ENCODE data around the gene MAN2B2.

The MAN2B2 gene

DNA sequence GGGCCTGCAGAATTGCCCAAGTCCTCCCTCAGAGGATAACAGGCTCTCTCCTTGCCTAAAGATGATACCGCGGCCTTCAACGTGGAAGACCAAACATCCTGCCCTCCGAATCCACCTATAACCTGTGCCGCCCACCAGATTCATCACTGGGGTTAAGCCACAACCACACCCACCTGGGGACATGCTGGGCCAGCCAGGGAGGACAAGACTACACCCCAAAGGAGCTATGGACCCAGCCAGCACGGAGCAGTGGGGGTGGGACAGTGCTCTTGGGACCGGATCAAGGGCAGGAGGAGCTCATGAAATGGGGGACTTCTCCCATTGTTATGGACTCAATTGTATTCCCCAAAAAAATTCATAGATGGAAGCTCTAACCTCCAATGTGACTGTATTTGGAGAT, 6.8 kb upstream of the MAN2B2 start:
- DNase-seq: no peak

DNA sequence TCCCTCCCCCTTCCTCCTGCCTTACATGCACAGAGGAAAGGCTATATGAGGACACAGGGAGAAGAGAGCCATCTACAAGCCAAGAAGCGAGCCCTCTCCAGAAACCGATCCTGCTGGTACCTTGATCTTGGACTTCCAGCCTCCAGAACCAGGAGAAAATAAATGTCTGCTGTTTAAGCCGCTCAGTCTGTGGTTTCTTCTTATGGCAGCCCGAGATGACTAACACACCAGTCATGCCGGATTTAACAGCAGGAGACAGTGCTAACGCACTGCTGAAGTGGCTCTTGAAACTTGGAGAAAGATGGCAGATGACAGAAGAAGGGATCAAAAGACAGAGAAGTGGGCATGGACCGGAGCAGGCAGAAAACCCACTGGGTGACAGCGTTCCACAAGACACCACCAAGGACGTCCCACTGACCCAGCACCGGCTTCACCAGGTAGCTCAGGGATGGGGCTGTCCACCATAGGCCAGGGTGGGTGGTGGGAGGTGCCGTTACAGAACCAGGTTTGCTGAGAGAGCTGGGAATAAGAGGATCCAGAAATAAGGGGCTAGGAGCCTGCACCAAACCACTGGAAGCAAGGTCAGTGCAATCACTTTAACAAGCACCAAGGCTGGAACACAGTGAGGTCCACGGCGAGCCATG, 6.2 kb upstream of the MAN2B2 start:
- no peak for DNase-seq

DNA sequence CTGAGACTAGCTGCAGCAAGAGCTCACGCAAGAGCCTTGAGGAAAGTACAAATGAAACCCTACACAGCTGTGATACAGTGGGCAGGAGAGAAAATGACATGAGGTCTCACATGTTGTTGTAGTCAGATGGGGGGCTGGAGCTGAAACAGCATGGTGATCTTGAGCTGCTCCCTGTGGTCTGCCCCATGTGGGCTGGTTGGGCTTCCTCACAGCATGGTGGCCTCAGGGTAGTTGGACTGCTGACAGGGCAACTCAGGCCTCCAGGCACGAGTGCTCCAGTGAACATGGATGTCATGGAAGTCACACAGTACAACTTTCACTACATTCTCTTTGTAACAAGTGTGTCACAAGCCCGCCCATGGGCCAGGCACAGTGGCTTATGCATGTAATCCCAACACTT, 3.4 kb upstream of the MAN2B2 start:
- DNase-seq: no peak

DNA sequence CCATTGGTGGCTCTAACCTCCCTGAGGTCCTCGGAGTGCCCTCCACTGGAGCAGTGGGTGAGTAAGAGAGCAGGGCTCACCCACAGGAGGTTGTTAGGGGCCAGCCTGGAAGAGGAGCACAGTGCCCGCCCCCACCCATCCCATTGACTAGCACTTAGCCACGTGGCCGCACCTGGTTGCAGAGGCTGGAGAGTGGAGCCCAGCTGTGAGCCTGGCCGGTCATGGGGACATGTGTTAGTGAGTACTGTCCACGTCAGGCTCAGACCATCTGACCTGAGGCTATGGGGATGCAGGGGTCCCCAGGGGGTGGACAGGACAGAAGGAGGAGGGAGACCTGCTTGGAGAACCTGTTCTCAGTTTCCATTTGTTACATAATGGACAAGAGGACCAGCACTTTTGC, 1.4 kb upstream of the MAN2B2 start:
- DNase-seq: no peak

DNA sequence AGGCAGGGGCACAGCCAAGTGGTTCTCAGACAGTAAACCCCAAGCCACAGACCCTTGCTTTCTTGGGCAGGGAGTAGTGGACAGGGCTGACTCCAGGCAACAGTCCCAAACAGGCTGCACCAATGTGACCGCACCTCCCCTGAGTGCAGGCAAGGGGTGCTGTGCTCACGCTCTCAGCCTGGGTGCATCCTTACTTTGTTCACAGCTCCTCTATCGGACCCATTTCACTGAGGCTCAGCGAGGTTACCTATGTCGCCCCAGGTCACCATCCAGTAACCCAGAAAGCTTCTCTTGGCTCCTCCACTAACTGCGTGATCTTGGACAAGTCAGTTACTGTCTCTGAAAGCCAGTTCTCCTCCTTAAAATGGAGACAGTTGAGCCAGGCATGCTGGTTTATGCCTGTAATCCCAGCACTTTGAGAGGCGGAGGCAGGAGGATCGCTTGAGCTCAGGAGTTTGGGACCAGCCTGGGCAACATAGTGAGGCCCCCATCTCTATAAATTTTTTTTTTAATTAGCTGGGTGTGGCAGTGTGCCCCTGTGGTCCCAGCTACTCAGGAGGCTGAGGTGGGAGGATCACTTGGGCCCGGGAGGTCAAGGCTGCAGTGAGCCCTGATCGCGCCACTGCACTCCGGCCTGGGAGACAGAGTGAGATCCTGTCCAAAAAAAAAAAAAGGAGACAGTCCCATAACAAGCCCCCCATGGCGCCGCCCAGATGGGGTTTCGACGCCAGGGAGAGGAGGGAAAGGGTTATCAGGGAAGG, 823 bp upstream of the MAN2B2 start:
- DNase-seq: no peak

DNA sequence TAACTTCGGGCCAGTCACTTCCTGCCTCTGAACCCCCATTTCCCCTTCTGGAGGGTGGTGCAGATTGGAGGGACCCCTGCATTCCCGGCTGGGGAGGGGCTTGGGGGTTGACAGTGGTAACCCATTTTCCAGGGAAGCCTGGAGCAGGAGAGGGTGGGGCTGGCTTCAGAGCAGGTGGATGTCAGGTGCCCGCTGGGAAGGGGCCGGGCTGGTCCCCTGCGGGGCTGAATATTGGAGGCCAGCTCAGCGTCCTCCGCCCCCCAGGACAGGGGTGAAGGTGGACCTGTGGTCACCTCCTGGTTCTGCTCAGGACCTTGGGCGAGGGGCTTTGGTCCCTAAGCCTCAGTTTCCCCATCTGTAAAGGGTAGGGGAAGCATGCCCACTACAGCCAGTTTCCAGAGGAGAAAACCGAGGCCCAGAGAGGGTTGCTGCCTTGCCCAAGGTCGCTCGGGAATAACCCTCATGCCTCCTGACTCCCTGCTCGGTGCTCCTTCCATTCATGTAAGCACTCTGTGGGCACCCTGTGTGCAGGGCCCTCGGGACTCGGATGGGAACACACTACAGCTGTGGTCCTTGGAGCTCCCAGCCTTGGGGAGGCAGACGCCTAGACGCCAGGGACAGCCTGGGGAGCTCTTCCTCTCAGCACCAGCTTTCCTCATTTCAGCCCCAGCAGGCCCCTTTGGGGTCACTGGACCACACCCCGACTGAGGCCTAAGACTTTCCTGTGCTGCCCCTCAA, 683 bp downstream of the MAN2B2 start:
- DNase-seq: no peak

DNA sequence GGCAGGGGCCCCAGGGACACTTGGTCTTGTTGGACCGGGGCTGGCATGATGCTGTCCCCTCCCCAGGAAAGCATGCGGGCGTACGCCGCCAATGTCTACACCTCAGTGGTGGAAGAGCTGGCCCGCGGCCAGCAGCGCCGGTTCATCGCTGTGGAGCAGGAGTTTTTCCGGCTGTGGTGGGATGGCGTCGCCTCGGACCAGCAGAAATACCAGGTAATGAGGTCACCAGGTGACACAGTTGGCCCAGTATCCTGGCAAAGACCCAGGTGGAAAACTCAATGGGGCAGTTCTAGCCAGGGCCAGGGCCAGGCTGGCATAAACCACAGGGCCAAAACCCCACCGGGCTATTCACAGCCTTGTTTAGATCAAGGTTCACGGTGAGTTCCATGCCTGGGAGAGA, 1.5 kb downstream of the MAN2B2 start:
- DNase-seq: no peak

DNA sequence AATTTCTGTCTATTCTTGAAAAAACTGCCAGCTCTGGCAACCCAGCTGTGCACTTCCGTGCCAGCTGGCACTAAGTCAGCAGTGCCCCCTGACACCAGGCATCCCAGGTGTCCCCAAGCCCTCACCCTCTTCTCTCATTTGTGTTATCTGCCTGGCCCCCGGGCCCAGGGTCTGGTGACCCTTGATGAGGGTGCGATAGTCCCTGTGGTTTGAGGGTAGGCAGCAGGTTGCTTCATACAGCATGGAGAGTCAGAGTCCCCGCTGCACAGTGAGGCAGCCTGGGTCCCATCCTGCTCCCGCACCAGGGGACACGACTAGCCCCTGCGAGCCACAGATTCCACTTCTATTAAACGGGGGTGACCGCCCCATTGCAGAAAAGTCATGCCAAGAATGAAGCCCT, 1.9 kb downstream of the MAN2B2 start:
- DNase-seq: no peak

DNA sequence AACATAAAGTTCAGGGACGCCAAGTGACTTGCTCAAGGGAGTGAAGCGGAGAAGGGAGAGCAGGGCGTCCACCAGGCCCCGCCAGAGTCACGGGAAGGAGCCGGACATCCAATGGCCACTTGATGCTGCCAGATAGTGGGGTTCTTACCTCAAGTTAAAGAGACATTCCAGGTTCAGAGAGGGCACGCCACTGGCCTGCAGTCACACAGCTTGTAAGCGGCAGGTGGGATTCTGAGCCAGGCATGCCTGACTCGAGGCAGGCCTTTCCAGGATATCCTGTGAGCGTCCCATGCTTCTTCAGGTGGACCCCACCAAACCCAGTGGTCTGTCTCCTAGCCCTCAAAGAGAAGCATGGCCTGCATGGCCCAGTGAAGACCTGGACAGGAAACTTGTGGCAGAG, 2.4 kb downstream of the MAN2B2 start:
- DNase-seq: no peak

DNA sequence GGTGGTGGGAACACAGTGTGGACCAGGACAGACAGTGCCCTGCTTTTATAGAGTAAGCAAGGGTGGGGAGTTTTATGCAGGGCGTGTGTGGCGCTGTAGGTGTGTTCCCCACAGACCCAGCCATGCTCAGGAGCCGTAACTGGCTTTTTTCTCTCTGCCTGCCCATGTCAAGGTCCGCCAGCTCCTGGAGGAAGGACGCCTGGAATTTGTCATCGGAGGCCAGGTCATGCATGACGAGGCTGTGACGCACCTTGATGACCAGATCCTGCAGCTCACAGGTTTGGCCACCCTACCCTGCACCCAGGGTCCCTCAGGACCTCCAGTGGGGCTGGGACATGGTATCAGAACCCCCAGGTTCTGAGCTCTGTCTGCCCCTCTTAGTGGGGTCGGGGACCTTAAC, 3.2 kb downstream of the MAN2B2 start:
- DNase-seq: no peak

DNA sequence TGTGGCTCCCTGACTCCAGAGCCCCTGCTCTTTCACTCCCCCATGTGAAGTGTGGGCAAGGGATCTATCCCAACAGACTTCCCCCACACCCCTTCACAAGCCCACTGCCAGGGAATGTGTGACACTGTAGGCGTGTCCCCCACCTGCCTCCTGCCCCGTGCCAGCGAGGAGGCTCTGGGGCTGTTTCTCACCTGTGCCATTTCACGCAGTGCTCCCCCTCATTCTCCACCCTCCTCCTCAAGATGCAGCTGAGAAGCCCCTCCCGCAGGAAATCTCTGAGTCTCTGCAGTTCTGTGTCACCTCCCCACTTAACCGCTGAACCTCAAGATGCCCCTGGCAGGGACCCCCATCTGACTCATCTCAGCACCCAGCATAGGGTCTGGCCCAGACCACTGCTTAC, 5.4 kb downstream of the MAN2B2 start:
- DNase-seq: no peak

DNA sequence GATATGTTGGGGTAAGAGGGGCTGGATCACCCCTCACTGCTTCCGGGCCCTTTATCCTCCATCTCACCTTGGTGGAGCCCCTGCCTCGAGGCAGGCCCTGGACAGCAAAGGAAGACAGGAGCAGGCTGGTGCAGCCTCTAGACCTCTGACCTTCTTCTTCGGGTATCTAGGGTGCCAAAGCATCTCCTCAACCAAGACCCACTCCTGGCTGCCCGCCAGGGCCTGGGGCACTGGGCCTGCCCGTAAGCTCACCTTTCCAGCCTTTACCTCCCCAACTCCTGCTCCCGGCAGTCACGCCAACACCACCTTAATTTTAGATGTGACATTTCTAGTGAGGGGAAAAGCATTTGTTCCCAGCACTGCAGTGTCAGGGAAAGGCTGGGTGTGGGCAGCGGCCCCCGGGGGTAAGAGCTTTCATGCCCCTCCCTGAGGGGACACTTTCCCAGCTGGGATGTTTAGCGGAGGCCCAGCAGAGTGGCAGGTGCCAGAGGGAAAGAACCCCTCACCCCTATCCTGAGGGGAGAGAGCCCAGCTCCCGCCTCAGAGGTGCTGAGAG, 6.7 kb downstream of the MAN2B2 start:
- no peak for DNase-seq

DNA sequence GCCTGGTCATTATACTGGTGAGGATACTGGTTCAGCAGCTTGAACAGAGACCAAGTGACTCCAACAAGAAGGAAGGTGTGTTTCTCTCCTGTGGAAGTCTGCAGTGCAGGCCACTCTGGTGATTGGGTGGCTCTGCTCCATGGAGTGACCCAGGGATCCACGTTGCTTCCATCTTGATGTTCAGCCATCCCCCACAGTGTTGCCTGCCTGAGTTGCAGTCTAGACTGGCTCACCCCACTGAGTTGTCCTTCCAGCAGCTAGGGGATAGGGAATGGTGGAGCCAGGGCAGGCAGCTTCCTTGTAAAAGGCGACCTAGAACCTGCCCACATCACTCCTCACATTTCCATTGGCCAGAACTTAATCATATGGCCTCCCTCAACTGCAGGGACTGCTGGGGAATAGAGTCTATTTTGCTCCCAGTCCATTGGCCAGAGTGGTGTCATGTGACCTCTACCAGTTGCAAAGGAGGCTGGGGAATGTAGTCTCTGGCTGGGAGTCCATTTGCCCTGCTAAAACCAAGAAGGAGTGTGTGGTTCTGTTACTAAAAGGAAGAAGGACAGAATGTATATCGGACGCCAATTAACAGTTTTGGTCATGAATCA, 8.0 kb downstream of the MAN2B2 start:
- no peak for DNase-seq

DNA sequence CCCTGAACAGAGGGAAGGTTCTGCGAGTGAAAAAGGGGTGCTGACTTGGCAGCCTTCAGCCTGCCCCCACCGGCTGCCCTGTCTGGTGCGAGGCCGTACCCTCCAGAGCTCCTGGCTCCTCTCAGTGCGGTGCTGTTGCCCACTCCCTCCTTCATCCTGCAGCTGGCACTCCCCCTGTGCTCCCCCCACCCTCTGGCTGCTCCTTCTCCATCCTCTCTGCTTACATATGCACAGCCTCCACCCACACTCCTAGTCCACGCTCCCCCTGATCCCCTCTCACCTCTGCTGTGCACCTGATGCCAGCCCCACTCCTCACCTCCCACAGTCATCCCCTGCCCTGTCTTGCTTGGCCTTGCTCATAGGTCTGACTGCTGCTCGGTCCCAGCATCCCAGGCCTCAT, 9.9 kb downstream of the MAN2B2 start:
- no peak for DNase-seq

DNA sequence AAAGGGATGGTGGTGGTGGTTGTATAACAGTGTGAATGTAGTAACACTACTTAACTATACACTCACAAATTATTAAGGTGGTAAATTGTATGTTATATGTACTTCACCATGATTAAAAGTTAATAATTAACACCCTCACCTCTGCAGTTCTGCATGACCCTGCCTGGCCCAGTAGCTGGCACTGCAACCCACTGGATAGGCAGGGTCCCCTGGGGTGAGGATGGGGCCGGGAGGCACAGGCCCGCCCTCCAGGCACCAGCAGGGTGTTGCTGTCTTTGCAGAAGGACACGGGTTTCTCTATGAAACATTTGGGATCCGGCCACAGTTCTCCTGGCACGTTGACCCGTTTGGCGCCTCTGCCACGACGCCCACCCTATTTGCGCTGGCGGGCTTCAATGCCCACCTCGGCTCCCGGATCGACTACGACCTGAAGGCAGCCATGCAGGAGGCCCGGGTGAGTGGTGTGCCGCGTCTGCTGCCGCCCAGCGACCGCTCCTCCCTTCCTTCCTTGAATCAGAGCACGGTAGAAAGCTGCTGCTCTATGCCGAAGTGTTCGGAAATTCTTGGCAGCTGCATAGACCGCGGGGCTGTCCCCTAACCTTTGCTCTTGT, 11.8 kb downstream of the MAN2B2 start:
- no peak for DNase-seq

DNA sequence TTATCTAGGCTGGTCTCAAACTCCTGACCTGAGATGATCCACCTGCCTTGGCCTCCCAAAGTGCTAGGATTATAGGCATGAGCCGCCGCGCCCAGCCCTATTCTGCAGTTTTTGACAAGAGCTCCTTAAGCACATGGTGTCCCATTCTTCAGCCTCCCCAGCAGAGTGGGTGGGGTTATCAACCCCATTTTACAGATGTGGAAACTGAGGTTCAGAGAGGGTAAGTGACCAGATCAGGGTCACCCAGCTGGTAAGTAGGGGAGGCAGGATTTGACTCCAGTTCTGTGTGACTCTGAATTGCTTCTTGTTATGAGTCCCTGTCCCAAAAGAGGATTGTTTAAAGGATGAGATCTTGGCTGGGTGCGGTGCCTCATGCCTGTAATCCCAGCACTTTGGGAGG, 14.5 kb downstream of the MAN2B2 start:
- DNase-seq: no peak

DNA sequence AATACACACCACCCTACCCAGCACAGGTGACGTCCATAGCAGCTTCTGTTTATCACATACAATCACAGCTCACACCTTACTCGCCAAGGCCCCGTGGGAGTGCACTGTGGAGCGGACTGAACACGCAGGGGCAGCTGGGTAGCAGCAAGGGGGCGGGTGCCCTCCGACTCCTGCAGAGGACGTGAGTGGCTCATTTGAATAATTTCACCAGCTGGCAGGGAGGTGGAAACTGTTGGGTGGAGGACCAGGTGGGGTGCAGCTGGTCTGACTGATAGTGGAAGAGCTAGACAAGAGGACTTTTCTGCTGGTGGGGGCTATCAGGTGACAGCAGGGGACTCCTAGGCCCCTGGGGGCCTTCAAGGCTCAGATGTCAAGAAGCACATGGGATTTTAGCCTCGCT, 16.3 kb downstream of the MAN2B2 start:
- no peak for DNase-seq

DNA sequence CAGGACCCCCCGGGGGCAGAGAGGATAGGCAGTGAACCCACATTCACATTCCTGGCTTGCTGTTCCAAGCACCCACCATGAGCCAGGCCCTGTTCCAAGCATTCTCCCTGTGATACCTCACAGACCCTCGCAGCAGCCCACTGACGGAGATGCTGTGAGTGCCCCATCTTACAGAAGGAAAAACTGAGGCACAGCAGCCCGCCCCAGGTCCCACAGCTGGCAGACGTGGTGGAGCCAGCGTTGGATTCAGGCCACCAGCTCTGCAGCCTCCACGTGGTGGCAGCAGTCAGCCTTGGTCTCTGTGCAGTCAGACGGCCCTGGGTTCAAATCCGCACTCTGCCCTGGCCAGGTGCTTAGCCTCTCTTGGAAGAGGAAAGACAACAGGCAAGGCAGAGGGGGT, 16.8 kb downstream of the MAN2B2 start:
- DNase-seq: no peak

DNA sequence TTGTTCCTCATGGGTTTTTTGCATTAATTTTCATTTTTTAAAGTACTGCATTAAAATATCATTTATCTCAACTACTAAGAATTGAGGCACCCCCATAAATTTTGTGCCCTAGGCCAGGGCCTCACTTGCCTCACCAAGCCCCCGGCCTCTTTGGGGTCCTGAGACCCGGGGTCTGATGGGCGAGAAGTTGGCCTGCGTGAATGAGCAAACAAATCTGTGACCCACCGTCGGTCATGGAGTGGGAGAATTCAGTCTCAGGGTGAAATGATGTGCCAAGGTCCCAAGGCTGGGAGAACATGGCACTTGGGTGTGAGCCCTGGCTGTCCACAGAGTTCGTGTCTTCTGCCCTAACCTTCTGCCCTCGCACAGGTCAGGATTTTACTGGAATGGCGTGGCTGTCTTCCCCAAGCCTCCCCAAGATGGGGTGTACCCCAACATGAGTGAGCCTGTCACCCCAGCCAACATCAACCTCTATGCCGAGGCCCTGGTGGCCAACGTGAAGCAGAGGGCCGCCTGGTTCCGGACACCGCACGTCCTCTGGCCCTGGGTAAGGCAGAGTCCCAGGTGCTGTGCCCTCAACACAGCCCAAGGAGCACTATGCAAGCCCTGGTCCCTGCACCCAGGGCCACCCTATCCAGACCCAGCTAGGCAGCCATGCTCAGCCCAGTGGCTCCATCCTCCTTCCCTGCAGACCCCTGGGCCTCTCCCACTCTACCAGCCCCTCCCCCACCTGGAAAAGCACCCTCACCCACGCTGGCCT, 18.0 kb downstream of the MAN2B2 start:
- DNase-seq: no peak

DNA sequence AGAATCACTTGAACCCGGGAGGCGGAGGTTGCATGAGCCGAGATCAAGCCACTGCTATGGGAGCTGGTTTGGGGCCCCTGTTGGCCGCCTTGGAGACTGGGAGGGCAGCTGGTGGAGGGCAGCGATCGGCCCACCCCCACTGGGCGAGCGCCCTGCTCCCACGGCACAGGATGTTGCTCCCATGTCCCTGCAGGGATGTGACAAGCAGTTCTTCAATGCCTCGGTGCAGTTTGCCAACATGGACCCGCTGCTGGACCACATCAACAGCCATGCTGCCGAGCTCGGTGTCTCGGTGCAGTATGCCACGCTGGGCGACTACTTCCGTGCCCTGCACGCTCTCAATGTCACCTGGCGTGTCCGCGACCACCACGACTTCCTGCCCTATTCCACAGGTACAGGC, 19.4 kb downstream of the MAN2B2 start:
- DNase-seq: no peak

DNA sequence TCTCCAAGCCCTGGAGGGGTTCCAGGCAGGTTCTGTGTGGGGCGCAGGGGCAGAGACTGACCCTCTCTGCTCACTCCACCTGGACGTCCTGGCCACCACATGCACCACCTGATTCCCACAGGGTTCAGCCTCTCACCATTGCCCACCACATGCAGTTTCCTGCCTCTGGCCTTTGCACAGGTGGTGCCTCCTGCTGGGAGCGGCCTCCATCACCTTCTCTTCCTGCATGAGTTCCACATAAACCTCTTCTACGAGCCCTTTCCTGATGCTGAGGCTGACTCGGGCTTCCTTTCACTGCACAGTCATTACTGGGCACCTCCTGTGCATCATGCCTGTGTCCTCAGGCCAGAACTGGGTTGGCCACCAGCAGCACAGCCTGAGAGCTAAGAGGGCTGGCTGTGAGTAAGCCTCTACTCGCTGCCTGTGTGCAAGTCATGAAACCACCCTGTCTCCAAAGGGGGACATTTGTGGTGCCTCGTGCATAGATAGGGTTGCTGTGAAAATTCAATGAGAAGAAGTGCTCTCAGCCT, 19.9 kb downstream of the MAN2B2 start:
- DNase-seq: no peak

Data from stimulated activated CD8-positive, alpha-beta memory T cell treated with anti-CD3 and anti-CD28 coated beads, Interleukin-4, amount 100 ng/mL, for 48 hours (primary cell).